ENCODE measurements around the gene NPEPPS.

GRCh38 chr17:47622180-47622549 lies 91.3 kb downstream of the NPEPPS start:
- no peak for TF ChIP-seq CTCF (IDR thresholded peaks at IDR 0.05)
- no peak for TF ChIP-seq POLR2A (IDR thresholded peaks at IDR 0.05)
- TF ChIP-seq EP300 (IDR thresholded peaks at IDR 0.05), result no peak

All from suprapubic skin (tissue), 3 donors.